Epidermal melanocyte (primary cell): ENCODE measurements around the gene TMEM267.
"Not testable (repeated sequence)": the region's sequence is repeated elsewhere in the genome, so short reads cannot be mapped to it uniquely, and the experiment has no call there.

ENCODE experiments used
- DNase-seq: peaks from one replicate; pipeline ENCODE4 v3.0.0; 2011; ENCODE audit warnings: low spot score; ENCODE audit not compliant: insufficient read length

The TMEM267 gene

GRCh38 chr5:43410414-43410813, 73.3 kb downstream of the TMEM267 start:
- no peak for DNase-seq

- no peak for DNase-seq
These were observed 73.8 kb downstream of the TMEM267 start for GRCh38 chr5:43409809-43410271.

GRCh38 chr5:43402524-43403066, 81.1 kb downstream of the TMEM267 start:
- not testable (repeated sequence) for DNase-seq

GRCh38 chr5:43401827-43402226, 81.8 kb downstream of the TMEM267 start:
- DNase-seq: no peak

GRCh38 chr5:43400082-43400481, 83.6 kb downstream of the TMEM267 start:
- no peak for DNase-seq

- DNase-seq: peak; percentile 30
These were observed 86.8 kb downstream of the TMEM267 start for GRCh38 chr5:43396762-43397304.
